Measurements from ENCODE around the gene FLRT1. TPM values are rescaled to one million over a fixed set of nuclear protein-coding genes. Genes with fewer than 3 reads are reported as not detected.

FLRT1 gene
- total RNA-seq, 1 experiment from 2014 or later: 0.31 TPM

DNA sequence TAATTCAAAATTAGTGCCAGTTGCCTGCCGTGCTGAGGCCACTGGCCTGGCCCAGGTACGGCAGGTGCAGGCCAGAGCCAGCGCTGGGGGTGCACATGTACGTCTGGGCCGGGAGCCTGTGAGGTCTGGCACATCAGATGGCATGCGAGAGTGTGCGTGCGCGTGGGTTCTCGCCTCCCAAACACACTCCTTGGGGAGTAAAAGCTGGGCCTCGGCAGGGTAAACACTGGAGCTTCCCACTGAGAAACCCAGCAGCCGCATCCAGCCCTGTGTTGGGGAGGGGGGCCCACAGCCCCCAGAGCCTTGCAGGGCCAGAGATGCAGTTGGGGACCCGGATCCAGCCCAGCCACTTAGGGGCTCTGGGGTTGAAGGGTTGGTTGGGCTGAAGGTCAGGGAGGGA lies 37.8 kb downstream of the FLRT1 start:
- Mint-ChIP-seq H3K9me3 (no peaks in the 10 kb centered on the region; a peak in 1 of 5 replicates), H3K4me1 (peaks cover 7 to 21% of the 10 kb centered on the region in 2 experiments), H3K4me3 (no peak overlapping the region), H3K27ac (no peak overlapping the region), H3K27me3 (ENCODE audit: low read depth) (peaks cover 70% of the 10 kb centered on the region), H3K36me3 (ENCODE audit: insufficient read depth in 1 of 3, low read depth in 3 of 3) (no peaks in the 10 kb centered on the region)
- Histone ChIP-seq H4K91ac (ENCODE audit: insufficient read length, low read depth, low read length) (no peak overlapping the region), H3K79me2 (ENCODE audit: insufficient read depth, low read length) (no peaks in the 10 kb centered on the region), H2BK120ac (ENCODE audit: low read depth, low read length, poor library complexity, severe bottlenecking) (no peak overlapping the region), H3K4ac (ENCODE audit: low read depth, low read length) (no peak overlapping the region), H3K18ac (ENCODE audit: insufficient read length, low read depth, low read length) (no peak overlapping the region), H3K56ac (ENCODE audit: insufficient read length, low read depth, low read length) (no peak overlapping the region), H3K4me1 (ENCODE audit: insufficient read depth, low read length) (no peaks in the 10 kb centered on the region), H3K79me1 (ENCODE audit: insufficient read depth, low read depth, low read length, poor library complexity, severe bottlenecking) (no peaks in the 10 kb centered on the region), H2AFZ (ENCODE audit: low read length) (no peak overlapping the region), H3K23me2 (ENCODE audit: insufficient read length, low read depth, low read length, poor library complexity, severe bottlenecking) (no peaks in the 10 kb centered on the region), H3K14ac (ENCODE audit: insufficient read depth, low read length) (no peak overlapping the region), H4K5ac (ENCODE audit: insufficient read length, low read depth, low read length) (no peak overlapping the region), H3K4me2 (ENCODE audit: insufficient read depth, insufficient read length, low read length) (no peak overlapping the region), H3T11ph (ENCODE audit: low read length) (no peak overlapping the region), H4K8ac (replicated peaks; ENCODE audit: insufficient read length, low read depth, low read length) (no peak overlapping the region), H3K27me3 (ENCODE audit: insufficient read depth, low read length) (peaks cover 8% of the 10 kb centered on the region; the same call in 1 of the 2 replicates), H3K9ac (ENCODE audit: extremely low read depth, insufficient read length, low read length) (no peak overlapping the region), H2BK15ac (ENCODE audit: low read depth, low read length) (no peak overlapping the region), H3K23ac (ENCODE audit: insufficient read length, low read depth, low read length) (no peak overlapping the region), H2AK5ac (ENCODE audit: insufficient read length, low read length) (no peak overlapping the region), H3K9me3 (ENCODE audit: control insufficient read depth, low read depth, low read length) (no peaks in the 10 kb centered on the region), H4K20me1 (ENCODE audit: control insufficient read depth, insufficient read depth, insufficient read length) (peaks cover 7% of the 10 kb centered on the region), H2BK12ac (ENCODE audit: insufficient read length, low read depth, low read length) (no peak overlapping the region), H2BK5ac (ENCODE audit: insufficient read length, low read length) (no peak overlapping the region), H2BK20ac (ENCODE audit: low read depth, low read length, poor library complexity, severe bottlenecking) (no peak overlapping the region), H3K27ac (ENCODE audit: insufficient read length, low read depth, low read length) (no peak overlapping the region)
- DNase-seq: no peak
- TF ChIP-seq, protein P1, sequence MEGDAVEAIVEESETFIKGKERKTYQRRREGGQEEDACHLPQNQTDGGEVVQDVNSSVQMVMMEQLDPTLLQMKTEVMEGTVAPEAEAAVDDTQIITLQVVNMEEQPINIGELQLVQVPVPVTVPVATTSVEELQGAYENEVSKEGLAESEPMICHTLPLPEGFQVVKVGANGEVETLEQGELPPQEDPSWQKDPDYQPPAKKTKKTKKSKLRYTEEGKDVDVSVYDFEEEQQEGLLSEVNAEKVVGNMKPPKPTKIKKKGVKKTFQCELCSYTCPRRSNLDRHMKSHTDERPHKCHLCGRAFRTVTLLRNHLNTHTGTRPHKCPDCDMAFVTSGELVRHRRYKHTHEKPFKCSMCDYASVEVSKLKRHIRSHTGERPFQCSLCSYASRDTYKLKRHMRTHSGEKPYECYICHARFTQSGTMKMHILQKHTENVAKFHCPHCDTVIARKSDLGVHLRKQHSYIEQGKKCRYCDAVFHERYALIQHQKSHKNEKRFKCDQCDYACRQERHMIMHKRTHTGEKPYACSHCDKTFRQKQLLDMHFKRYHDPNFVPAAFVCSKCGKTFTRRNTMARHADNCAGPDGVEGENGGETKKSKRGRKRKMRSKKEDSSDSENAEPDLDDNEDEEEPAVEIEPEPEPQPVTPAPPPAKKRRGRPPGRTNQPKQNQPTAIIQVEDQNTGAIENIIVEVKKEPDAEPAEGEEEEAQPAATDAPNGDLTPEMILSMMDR (conservative IDR thresholded peaks at IDR 0.05): no peak
- WGBS (ENCODE audit: extremely low coverage, insufficient read length, low lambda C conversion rate): no CpG with 5 or more reads among the region's 13 CpGs

All from H9 (cell line).